Measurements from ENCODE around the gene MPRIP.
"Not testable (repeated sequence)": the region's sequence is repeated elsewhere in the genome, so short reads cannot be mapped to it uniquely, and the experiment has no call there.

Gene MPRIP, protein sequence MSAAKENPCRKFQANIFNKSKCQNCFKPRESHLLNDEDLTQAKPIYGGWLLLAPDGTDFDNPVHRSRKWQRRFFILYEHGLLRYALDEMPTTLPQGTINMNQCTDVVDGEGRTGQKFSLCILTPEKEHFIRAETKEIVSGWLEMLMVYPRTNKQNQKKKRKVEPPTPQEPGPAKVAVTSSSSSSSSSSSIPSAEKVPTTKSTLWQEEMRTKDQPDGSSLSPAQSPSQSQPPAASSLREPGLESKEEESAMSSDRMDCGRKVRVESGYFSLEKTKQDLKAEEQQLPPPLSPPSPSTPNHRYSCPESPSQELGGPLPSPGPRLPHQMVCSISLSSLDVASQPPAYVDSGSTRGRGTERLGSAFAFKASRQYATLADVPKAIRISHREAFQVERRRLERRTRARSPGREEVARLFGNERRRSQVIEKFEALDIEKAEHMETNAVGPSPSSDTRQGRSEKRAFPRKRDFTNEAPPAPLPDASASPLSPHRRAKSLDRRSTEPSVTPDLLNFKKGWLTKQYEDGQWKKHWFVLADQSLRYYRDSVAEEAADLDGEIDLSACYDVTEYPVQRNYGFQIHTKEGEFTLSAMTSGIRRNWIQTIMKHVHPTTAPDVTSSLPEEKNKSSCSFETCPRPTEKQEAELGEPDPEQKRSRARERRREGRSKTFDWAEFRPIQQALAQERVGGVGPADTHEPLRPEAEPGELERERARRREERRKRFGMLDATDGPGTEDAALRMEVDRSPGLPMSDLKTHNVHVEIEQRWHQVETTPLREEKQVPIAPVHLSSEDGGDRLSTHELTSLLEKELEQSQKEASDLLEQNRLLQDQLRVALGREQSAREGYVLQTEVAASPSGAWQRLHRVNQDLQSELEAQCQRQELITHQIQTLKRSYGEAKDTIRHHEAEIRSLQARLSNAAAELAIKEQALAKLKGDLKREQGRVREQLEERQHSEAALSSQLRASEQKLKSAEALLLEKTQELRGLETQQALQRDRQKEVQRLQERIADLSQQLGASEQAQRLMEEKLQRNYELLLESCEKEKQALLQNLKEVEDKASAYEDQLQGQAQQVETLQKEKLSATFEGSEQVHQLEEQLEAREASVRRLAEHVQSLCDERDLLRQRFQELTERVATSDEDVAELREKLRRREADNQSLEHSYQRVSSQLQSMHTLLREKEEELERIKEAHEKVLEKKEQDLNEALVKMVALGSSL (N-terminal part only)

DNA sequence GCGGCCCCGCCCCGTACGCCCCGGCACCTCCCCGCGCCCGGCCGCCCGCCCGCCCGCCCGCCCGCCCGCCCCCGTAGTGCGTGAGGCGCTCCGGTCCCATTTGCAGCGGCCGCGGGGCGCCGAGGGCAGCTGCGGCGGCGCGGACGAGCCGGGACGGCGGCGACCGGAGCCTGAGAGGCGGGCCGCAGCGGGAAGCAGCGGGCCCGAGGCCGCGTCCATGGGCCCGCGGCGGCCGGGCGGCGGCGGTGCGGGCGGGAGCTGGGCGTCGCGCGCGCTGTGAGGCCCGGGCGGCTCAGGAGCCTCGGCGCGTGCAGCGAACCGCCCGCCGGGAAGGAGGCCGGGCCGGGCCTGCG lies at the start of gene MPRIP:
Gene MPRIP, plus strand, starts transcription at position 74 of the 353 bp plus-strand sequence. CDS start 392 bp downstream, outside the sequence.
- H3K4me3 ChIP-seq (ENCODE audit: low read depth, low read length), result peak within 1 kb of the TSS; percentile 62
- TF ChIP-seq, protein P1, sequence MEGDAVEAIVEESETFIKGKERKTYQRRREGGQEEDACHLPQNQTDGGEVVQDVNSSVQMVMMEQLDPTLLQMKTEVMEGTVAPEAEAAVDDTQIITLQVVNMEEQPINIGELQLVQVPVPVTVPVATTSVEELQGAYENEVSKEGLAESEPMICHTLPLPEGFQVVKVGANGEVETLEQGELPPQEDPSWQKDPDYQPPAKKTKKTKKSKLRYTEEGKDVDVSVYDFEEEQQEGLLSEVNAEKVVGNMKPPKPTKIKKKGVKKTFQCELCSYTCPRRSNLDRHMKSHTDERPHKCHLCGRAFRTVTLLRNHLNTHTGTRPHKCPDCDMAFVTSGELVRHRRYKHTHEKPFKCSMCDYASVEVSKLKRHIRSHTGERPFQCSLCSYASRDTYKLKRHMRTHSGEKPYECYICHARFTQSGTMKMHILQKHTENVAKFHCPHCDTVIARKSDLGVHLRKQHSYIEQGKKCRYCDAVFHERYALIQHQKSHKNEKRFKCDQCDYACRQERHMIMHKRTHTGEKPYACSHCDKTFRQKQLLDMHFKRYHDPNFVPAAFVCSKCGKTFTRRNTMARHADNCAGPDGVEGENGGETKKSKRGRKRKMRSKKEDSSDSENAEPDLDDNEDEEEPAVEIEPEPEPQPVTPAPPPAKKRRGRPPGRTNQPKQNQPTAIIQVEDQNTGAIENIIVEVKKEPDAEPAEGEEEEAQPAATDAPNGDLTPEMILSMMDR (IDR thresholded peaks at IDR 0.05; ENCODE audit: borderline replicate concordance, insufficient read depth, low read depth, low read length), result no peak

DNA sequence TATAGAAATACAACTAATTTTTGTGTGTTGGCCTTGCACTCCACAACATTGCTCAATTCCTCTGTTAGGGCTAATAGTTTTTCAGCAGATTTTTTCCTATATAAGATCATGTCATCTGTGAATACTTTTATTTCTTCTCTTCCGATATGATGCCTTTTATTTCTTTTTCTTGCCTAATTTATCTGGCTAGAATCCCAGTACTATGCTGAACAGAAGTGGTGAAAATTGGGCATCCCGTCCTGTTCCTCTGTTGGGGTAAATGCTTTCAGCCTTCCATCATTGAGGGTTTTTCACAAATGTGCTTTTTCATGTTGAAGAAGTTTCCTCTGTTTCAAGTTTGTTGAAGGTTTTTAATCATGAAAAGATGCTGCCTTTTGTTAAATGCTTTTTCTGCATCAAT lies 47.6 kb upstream of the MPRIP start:
- no peak overlapping the region for H3K4me3 ChIP-seq (ENCODE audit: low read depth, low read length)
- TF ChIP-seq, protein P1 (IDR thresholded peaks at IDR 0.05; ENCODE audit: borderline replicate concordance, insufficient read depth, low read depth, low read length), result no peak

DNA sequence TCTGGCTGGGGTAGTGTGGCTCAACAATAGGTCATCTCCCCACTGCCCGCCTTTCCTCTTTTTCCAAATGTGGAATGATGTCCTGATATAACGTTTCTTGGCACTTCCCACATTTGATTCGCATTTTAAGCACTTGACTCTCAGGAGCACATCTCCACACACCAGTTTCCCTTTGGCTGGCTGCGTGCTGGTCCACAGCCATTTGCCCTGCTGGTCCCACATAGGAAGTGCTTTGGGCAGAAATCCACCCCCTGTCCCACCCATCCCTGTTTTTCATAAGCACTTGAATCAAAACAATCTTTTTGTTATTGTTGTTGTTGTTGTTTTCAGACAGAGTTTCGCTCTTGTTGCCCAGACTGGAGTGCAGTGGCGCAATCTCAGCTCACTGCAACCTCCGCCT lies 46.3 kb upstream of the MPRIP start:
- TF ChIP-seq, protein P1 (IDR thresholded peaks at IDR 0.05; ENCODE audit: borderline replicate concordance, insufficient read depth, low read depth, low read length), result no peak
- no peak overlapping the region for H3K4me3 ChIP-seq (ENCODE audit: low read depth, low read length)

DNA sequence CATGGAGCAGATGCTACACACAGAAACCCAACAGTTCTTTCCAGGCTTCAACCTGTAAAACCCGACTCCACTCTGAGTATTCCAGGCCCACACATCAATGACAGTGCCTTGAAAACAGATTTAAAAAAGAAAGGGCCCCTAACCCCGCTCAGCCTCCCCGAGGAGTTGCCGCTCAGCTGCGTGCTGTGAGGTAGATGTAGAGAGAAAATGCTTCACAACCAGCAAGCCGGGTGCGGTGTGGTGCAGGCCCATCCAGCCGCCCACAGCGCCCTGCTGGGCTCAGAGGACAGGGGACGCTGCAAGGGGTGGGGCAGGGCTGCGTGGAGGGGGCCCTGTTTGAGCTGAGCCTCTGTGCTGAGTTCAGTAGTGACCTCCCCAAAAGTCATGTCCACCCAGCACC lies 45.5 kb upstream of the MPRIP start:
- H3K4me3 ChIP-seq (ENCODE audit: low read depth, low read length), result not testable (repeated sequence)

DNA sequence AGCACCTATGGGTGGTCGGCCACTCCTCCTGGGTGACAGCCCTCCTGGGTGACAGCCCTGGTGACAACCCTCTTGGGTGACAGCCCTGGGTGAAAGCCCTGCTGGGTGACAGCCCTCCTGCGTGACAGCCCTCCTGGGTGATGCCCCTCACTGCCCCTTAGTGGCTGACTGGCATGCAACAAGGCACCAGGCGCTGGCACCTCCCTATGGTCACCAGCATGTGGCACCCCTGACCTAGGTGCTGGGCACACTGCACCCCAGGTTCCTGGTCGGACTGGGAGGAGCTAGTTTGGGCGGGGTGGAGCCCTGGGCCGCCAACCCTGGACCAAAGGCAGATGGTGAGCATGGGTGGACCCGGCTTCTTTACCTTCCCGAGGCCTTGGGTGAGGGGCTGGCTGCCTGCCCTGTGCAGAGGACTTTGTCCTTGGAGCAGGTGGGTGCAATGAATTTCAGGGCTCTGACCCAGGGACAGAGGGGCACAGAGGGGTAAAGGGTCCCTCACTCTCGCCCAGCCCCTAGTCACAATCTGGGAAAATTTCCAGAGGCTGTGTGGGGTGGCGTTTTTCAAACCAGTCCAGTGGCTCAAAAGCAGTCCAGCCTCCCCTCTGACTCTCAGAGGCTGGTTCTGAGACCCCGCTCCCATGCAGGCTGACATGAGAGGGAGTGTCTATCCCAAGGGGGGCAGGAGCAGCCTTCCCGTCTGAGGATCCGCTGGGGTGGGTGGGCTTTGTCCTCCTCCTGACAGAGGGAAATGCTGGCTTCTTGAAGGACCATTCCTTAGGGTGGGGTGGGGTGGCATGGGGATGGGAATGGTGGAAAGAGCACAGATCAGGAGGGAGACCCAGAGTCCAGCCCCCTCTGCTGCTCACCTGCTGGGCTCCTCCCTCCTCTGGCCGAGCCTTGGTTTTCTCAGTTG lies 44.5 kb upstream of the MPRIP start:
- H3K4me3 ChIP-seq (ENCODE audit: low read depth, low read length), result no peak overlapping the region
- TF ChIP-seq, protein P1 (IDR thresholded peaks at IDR 0.05; ENCODE audit: borderline replicate concordance, insufficient read depth, low read depth, low read length), result 0 out of 2 replicates have a peak, but pooled peaks have one; percentile 27

DNA sequence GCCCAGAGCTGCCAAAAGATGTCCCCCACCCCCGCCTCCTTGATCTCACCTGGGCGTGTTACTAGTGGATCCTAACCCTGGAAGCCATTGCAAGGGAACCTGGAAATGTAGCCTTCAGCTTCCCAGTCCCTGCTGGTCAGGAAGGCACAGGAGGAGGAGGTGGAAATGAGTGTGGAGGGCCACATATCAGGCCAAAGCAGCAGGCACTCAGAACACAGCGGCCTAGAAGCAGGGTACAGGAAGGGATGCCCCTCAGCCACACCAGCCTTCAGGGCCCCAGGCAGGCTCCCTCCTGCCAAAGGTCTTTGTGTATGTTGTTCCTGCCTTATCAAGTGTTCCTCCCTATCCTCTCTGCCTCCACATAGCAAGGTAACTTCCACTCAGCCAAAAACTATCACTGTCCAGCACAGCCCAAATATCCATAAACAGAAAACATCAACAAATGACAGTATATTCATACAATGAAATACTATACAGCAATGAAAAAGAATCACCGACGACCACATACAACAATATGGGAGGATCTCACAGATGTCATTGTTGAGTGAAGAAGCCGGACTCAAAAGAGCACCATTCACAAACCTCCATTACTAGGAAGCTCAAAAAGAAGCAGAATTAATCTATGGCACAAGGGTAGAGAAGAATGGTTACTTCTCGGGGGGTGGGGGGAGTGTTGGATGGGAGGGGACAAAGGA lies 42.2 kb upstream of the MPRIP start:
- TF ChIP-seq, protein P1 (IDR thresholded peaks at IDR 0.05; ENCODE audit: borderline replicate concordance, insufficient read depth, low read depth, low read length), result no peak
- no peak overlapping the region for H3K4me3 ChIP-seq (ENCODE audit: low read depth, low read length)
